ENCODE data around the gene CNN2.

Gene CNN2

DNA sequence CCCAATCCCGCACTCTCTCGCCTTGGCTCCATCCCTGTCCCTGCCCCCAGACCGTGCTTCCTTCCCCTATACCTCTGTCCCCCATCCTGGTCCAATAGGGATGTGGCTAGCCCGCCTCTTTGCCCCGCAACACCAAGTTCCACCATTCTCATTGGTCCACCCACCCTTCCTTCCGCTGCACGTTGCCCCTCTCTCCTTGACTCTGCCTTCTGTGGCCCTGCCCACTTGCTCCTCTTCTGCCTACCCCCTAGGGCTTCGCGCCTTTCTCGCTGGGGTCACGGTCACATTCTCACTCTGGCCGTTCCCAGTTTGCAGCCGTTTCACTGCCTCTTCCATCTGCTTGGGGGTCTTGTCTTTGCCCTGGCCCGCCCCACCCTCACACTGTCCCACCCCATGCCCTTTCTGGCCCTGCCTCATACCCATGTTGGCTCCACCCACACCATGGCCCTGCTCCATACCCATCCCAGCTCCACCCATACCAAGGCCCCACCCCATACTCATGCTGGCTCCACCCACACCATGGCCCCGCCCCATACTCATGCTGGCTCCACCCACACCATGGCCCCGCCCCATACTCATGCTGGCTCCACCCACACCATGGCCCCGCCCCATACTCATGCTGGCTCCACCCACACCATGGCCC lies 36.1 kb downstream of the CNN2 start:
- no peak overlapping the region for H2BK15ac ChIP-seq (replicated peaks; ENCODE audit: low read depth)
- H3K23ac ChIP-seq (ENCODE audit: low read length): no peak overlapping the region
- WGBS (ENCODE audit: extremely low coverage, insufficient coverage, low lambda C conversion rate): no CpG with 5 or more reads among the region's 17 CpGs
- H3K4ac ChIP-seq (ENCODE audit: low read depth, low read length): no peak overlapping the region
- no peak overlapping the region for H2AK5ac ChIP-seq (ENCODE audit: low read length)
- H3K36me3 ChIP-seq (ENCODE audit: control insufficient read depth, insufficient read depth, low read length): no peaks in the 10 kb centered on the region
- no peak overlapping the region for H3K4me2 ChIP-seq (ENCODE audit: low read length)
- H3K4me3 ChIP-seq (ENCODE audit: low read length): no peak overlapping the region
- H4K8ac ChIP-seq (ENCODE audit: low read depth, low read length): no peak overlapping the region
- no peak overlapping the region for H3K18ac ChIP-seq (ENCODE audit: low read length)
- H3K4me1 ChIP-seq (ENCODE audit: control insufficient read depth, low read depth, low read length): peaks cover 4% of the 10 kb centered on the region
- H3K27me3 ChIP-seq (ENCODE audit: insufficient read depth, low read length, poor library complexity): no peaks in the 10 kb centered on the region
- no peak overlapping the region for H3K27ac ChIP-seq (ENCODE audit: low read depth, low read length)
- H4K5ac ChIP-seq (ENCODE audit: low read length): no peak overlapping the region
- no peak for DNase-seq
- H3K9ac ChIP-seq (ENCODE audit: low read length): no peak overlapping the region
- no peaks in the 10 kb centered on the region for H3K79me2 ChIP-seq (ENCODE audit: control insufficient read depth, insufficient read depth, low read length)
- H2BK120ac ChIP-seq (ENCODE audit: low read depth, low read length): no peak overlapping the region
- H2BK5ac ChIP-seq (ENCODE audit: low read length): no peak overlapping the region
- no peaks in the 10 kb centered on the region for H3K79me1 ChIP-seq (ENCODE audit: low read length)
- no peak overlapping the region for H3K56ac ChIP-seq (ENCODE audit: low read length)

DNA sequence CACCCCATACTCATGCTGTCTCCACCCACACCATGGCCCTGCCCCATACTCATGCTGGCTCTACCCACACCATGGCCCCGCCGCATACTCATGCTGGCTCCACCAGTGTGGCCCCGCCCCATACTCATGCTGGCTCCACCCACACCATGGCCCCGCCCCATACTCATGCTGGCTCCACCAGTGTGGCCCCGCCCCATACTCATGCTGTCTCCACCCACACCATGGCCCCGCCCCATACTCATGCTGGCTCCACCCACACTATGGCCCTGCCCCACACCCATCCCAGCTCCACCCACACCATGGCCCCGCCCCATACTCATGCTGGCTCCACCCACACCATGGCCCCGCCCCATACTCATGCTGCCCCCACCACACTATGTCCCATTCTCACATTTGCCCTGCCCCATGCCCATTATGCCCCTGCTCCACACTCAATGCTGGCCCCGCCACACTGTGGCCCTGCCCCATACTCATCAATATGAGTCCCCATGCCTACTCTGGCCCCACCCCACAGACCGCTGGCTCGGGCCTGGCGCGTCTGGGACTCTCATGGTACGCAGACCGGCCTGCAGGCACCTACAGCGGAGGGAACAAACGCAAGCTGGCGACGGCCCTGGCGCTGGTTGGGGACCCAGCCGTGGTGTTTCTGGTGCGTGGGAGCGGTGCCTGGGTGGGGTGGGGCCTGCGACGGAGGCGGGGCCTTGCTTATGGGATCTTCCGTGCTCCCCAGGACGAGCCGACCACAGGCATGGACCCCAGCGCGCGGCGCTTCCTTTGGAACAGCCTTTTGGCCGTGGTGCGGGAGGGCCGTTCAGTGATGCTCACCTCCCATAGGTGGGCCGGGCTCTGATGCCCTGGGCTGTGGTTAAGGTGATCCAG lies 36.9 kb downstream of the CNN2 start:
- Histone ChIP-seq H3K4me1 (ENCODE audit: control insufficient read depth, low read depth, low read length) (peaks cover 4% of the 10 kb centered on the region), H3K27ac (ENCODE audit: low read depth, low read length) (no peak overlapping the region), H3K79me2 (ENCODE audit: control insufficient read depth, insufficient read depth, low read length) (no peaks in the 10 kb centered on the region), H3K18ac (ENCODE audit: low read length) (no peak overlapping the region), H3K56ac (ENCODE audit: low read length) (no peak overlapping the region), H3K79me1 (ENCODE audit: low read length) (no peaks in the 10 kb centered on the region), H3K27me3 (ENCODE audit: insufficient read depth, low read length, poor library complexity) (no peaks in the 10 kb centered on the region), H3K4me3 (ENCODE audit: low read length) (no peak overlapping the region), H2AK5ac (ENCODE audit: low read length) (no peak overlapping the region), H4K8ac (ENCODE audit: low read depth, low read length) (no peak overlapping the region), H2BK120ac (ENCODE audit: low read depth, low read length) (no peak overlapping the region), H3K9ac (ENCODE audit: low read length) (no peak overlapping the region), H3K4ac (ENCODE audit: low read depth, low read length) (no peak overlapping the region), H3K23ac (ENCODE audit: low read length) (no peak overlapping the region), H4K5ac (ENCODE audit: low read length) (no peak overlapping the region), H2BK5ac (ENCODE audit: low read length) (no peak overlapping the region), H3K36me3 (ENCODE audit: control insufficient read depth, insufficient read depth, low read length) (no peaks in the 10 kb centered on the region), H3K4me2 (ENCODE audit: low read length) (no peak overlapping the region), H2BK15ac (replicated peaks; ENCODE audit: low read depth) (no peak overlapping the region)
- peak; percentile 57 for DNase-seq
- WGBS (ENCODE audit: extremely low coverage, insufficient coverage, low lambda C conversion rate): no CpG with 5 or more reads among the region's 37 CpGs

DNA sequence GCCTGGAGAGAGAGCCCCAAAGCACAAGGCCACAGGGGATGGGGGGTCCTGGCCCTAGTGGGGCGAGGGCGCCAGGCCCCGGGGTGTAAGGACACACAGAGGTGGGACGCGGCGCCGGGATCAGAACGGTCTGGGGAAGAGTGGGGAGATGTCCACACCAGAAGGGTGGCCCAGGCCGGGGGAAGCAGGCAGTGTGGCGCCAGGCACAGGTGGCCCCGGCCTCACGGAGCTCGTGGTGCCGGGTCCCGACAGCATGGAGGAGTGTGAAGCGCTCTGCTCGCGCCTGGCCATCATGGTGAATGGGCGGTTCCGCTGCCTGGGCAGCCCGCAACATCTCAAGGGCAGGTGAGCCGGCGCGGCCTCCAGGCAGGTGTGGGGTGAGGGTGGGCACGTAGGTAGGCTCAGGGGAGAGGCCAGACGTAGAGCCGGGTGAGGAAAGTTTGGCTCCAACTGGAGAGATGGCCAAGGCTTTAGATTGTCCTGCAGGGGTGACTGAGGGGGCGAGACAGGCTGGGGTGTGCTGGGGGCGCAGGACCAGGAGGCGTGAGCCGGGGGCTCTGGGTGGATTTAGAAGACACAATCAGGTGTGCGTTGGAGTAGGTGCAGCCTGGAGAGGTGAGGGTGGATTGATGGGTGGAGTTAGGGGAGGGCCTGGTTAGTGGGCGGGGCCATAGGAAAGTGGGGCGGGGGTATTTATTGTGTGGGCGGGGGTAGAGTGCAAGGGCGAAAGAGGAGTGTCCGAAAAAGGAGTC lies 37.7 kb downstream of the CNN2 start:
- Histone ChIP-seq H2BK15ac (replicated peaks; ENCODE audit: low read depth) (no peak overlapping the region), H3K4me3 (ENCODE audit: low read length) (no peak overlapping the region), H3K36me3 (ENCODE audit: control insufficient read depth, insufficient read depth, low read length) (no peaks in the 10 kb centered on the region), H3K79me1 (ENCODE audit: low read length) (no peaks in the 10 kb centered on the region), H2AK5ac (ENCODE audit: low read length) (no peak overlapping the region), H3K23ac (ENCODE audit: low read length) (no peak overlapping the region), H3K4me2 (ENCODE audit: low read length) (no peak overlapping the region), H4K5ac (ENCODE audit: low read length) (no peak overlapping the region), H3K27me3 (ENCODE audit: insufficient read depth, low read length, poor library complexity) (no peaks in the 10 kb centered on the region), H3K9ac (ENCODE audit: low read length) (no peak overlapping the region), H3K27ac (ENCODE audit: low read depth, low read length) (no peak overlapping the region), H2BK5ac (ENCODE audit: low read length) (no peak overlapping the region), H3K4ac (ENCODE audit: low read depth, low read length) (no peak overlapping the region), H3K4me1 (ENCODE audit: control insufficient read depth, low read depth, low read length) (peaks cover 4% of the 10 kb centered on the region), H3K18ac (ENCODE audit: low read length) (no peak overlapping the region), H3K56ac (ENCODE audit: low read length) (no peak overlapping the region), H2BK120ac (ENCODE audit: low read depth, low read length) (no peak overlapping the region), H3K79me2 (ENCODE audit: control insufficient read depth, insufficient read depth, low read length) (no peaks in the 10 kb centered on the region), H4K8ac (ENCODE audit: low read depth, low read length) (no peak overlapping the region)
- peak; percentile 69 for DNase-seq
- no CpG with 5 or more reads among the region's 37 CpGs for WGBS (ENCODE audit: extremely low coverage, insufficient coverage, low lambda C conversion rate)

- peaks cover 4% of the 10 kb centered on the region for H3K4me1 ChIP-seq (ENCODE audit: control insufficient read depth, low read depth, low read length)
- no peak overlapping the region for H2AK5ac ChIP-seq (ENCODE audit: low read length)
- H3K9ac ChIP-seq (ENCODE audit: low read length): peak overlapping the region; percentile 26
- H3K4me2 ChIP-seq (ENCODE audit: low read length): peak overlapping the region; percentile 10
- no peaks in the 10 kb centered on the region for H3K36me3 ChIP-seq (ENCODE audit: control insufficient read depth, insufficient read depth, low read length)
- no peak overlapping the region for H4K5ac ChIP-seq (ENCODE audit: low read length)
- no peaks in the 10 kb centered on the region for H3K27me3 ChIP-seq (ENCODE audit: insufficient read depth, low read length, poor library complexity)
- no peak overlapping the region for H3K18ac ChIP-seq (ENCODE audit: low read length)
- no peak overlapping the region for H2BK5ac ChIP-seq (ENCODE audit: low read length)
- no peak overlapping the region for H2BK120ac ChIP-seq (ENCODE audit: low read depth, low read length)
- H2BK15ac ChIP-seq (replicated peaks; ENCODE audit: low read depth): no peak overlapping the region
- H3K23ac ChIP-seq (ENCODE audit: low read length): no peak overlapping the region
- no peaks in the 10 kb centered on the region for H3K79me1 ChIP-seq (ENCODE audit: low read length)
- H3K4me3 ChIP-seq (ENCODE audit: low read length): no peak overlapping the region
- no CpG with 5 or more reads among the region's 60 CpGs for WGBS (ENCODE audit: extremely low coverage, insufficient coverage, low lambda C conversion rate)
- no peaks in the 10 kb centered on the region for H3K79me2 ChIP-seq (ENCODE audit: control insufficient read depth, insufficient read depth, low read length)
- no peak overlapping the region for H3K4ac ChIP-seq (ENCODE audit: low read depth, low read length)
- H3K56ac ChIP-seq (ENCODE audit: low read length): peak overlapping the region; percentile 79
- DNase-seq: peak; percentile 82
- H4K8ac ChIP-seq (ENCODE audit: low read depth, low read length): no peak overlapping the region
- no peak overlapping the region for H3K27ac ChIP-seq (ENCODE audit: low read depth, low read length)
Measured at GRCh38 chr19:1064661-1065605, 38.5 kb downstream of the CNN2 start.

- Histone ChIP-seq H3K79me1 (ENCODE audit: low read length) (no peaks in the 10 kb centered on the region), H3K27me3 (ENCODE audit: insufficient read depth, low read length, poor library complexity) (peaks cover under 1% of the 10 kb centered on the region), H2BK120ac (ENCODE audit: low read depth, low read length) (no peak overlapping the region), H3K56ac (ENCODE audit: low read length) (peak overlapping the region; percentile 8), H3K23ac (ENCODE audit: low read length) (no peak overlapping the region), H3K4me3 (ENCODE audit: low read length) (no peak overlapping the region), H3K4me1 (ENCODE audit: control insufficient read depth, low read depth, low read length) (peaks cover 4% of the 10 kb centered on the region), H2BK5ac (ENCODE audit: low read length) (no peak overlapping the region), H2BK15ac (replicated peaks; ENCODE audit: low read depth) (no peak overlapping the region), H3K9ac (ENCODE audit: low read length) (peak overlapping the region; percentile 1), H3K27ac (ENCODE audit: low read depth, low read length) (no peak overlapping the region), H3K18ac (ENCODE audit: low read length) (no peak overlapping the region), H2AK5ac (ENCODE audit: low read length) (no peak overlapping the region), H3K4me2 (ENCODE audit: low read length) (no peak overlapping the region), H3K36me3 (ENCODE audit: control insufficient read depth, insufficient read depth, low read length) (no peaks in the 10 kb centered on the region), H4K8ac (ENCODE audit: low read depth, low read length) (no peak overlapping the region), H4K5ac (ENCODE audit: low read length) (no peak overlapping the region), H3K79me2 (ENCODE audit: control insufficient read depth, insufficient read depth, low read length) (no peaks in the 10 kb centered on the region), H3K4ac (ENCODE audit: low read depth, low read length) (no peak overlapping the region)
- WGBS (ENCODE audit: extremely low coverage, insufficient coverage, low lambda C conversion rate): no CpG with 5 or more reads among the region's 17 CpGs
- peak; percentile 79 for DNase-seq
Measured at GRCh38 chr19:1065606-1066109, 39.2 kb downstream of the CNN2 start.
